ENCODE measurements around the gene NTRK3. TPM values are rescaled to one million over a fixed set of nuclear protein-coding genes. Genes with fewer than 3 reads are reported as not detected.

Gene NTRK3
- total RNA-seq, 2 experiments from 2014 or later = not detected

DNA sequence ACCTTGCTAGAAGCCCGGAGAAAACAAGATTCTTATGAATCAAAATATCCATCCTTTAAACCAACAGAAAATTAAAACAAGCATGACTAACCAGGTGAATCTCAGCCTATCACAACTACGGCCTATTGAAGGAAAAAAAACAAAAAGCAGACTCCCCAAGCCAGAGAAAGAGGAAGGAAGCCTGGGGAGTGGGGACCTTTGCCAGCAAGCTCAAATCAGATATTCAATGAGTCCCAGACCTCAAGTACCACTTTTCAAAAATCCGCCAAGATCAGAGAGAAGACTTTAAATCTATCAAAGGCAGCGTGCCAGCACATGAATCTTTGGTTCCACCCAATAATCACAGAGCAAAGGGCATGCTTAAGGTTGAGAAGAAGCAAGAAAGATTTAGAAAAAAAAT, 253.8 kb downstream of the NTRK3 start:
- TF ChIP-seq, protein P1, sequence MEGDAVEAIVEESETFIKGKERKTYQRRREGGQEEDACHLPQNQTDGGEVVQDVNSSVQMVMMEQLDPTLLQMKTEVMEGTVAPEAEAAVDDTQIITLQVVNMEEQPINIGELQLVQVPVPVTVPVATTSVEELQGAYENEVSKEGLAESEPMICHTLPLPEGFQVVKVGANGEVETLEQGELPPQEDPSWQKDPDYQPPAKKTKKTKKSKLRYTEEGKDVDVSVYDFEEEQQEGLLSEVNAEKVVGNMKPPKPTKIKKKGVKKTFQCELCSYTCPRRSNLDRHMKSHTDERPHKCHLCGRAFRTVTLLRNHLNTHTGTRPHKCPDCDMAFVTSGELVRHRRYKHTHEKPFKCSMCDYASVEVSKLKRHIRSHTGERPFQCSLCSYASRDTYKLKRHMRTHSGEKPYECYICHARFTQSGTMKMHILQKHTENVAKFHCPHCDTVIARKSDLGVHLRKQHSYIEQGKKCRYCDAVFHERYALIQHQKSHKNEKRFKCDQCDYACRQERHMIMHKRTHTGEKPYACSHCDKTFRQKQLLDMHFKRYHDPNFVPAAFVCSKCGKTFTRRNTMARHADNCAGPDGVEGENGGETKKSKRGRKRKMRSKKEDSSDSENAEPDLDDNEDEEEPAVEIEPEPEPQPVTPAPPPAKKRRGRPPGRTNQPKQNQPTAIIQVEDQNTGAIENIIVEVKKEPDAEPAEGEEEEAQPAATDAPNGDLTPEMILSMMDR (IDR thresholded peaks at IDR 0.05) = no peak
- Mint-ChIP-seq H3K9me3 (no peaks in the 10 kb centered on the region), H3K4me3 (no peak overlapping the region), H3K36me3 (ENCODE audit: low read depth) (no peaks in the 10 kb centered on the region), H3K27ac (no peak overlapping the region), H3K4me1 (ENCODE audit: low read depth) (no peaks in the 10 kb centered on the region), H3K27me3 (no peaks in the 10 kb centered on the region)
- ChIA-PET POLR2A (no interaction called here), CTCF (no interaction called here)
- ATAC-seq = no peak
- intact Hi-C loops (cut with micrococcal nuclease) = no loop called here
- no peak for DNase-seq

DNA sequence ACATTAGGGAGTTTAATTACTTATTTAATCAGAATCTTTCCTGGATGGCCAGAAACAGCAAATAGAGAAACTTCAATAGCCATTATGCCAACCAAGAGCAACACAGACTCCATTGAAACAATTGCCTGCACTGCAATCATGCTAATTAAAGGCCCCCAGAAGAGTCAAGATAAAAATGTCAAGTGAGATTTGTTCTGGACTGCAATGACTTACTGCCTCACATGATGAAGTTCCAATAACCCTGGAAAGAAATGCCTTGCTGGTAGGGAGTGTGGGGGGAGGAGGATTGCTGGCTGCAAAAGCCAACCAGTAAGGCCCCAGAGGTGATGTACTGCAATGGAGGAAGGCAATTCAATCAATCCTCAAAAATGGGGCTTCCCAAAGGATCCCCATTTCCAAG, 257.9 kb downstream of the NTRK3 start:
- Mint-ChIP-seq H3K4me1 (ENCODE audit: low read depth) (no peaks in the 10 kb centered on the region), H3K27ac (no peak overlapping the region), H3K4me3 (no peak overlapping the region), H3K9me3 (no peaks in the 10 kb centered on the region), H3K27me3 (no peaks in the 10 kb centered on the region), H3K36me3 (ENCODE audit: low read depth) (no peaks in the 10 kb centered on the region)
- no peak for ATAC-seq
- intact Hi-C loops (cut with micrococcal nuclease) = no loop called here
- TF ChIP-seq, protein P1 (IDR thresholded peaks at IDR 0.05) = no peak
- CTCF ChIA-PET = no interaction called here
- POLR2A ChIA-PET = no interaction called here
- no peak for DNase-seq

DNA sequence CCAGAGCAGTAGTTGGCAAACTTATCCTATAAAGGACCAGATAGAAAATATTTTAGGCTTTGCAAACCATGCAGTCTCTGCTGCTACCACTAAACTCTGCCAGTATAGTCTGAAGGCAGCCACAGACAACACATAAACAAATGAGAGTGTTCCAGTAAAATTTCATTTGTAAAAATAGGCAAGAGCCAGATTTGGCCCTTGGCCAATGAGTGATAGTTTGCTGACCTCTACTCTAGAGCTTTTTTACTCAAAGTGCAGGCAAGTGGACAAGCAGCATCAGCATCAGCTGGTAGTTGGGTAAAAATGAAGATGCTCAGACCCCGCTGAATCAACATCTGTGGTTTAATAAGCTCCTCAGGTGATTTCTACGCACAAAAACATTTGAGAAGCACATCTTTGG, 269.8 kb downstream of the NTRK3 start:
- POLR2A ChIA-PET = no interaction called here
- no peak for ATAC-seq
- H3K9me3 Mint-ChIP-seq = no peaks in the 10 kb centered on the region
- peaks cover 2% of the 10 kb centered on the region for H3K27me3 Mint-ChIP-seq
- H3K4me3 Mint-ChIP-seq = no peak overlapping the region
- CTCF ChIA-PET = no interaction called here
- H3K4me1 Mint-ChIP-seq (ENCODE audit: low read depth) = no peaks in the 10 kb centered on the region
- H3K27ac Mint-ChIP-seq = no peak overlapping the region
- TF ChIP-seq, protein P1 (IDR thresholded peaks at IDR 0.05) = no peak
- intact Hi-C loops (cut with micrococcal nuclease) = no loop called here
- no peak for DNase-seq
- no peaks in the 10 kb centered on the region for H3K36me3 Mint-ChIP-seq (ENCODE audit: low read depth)

DNA sequence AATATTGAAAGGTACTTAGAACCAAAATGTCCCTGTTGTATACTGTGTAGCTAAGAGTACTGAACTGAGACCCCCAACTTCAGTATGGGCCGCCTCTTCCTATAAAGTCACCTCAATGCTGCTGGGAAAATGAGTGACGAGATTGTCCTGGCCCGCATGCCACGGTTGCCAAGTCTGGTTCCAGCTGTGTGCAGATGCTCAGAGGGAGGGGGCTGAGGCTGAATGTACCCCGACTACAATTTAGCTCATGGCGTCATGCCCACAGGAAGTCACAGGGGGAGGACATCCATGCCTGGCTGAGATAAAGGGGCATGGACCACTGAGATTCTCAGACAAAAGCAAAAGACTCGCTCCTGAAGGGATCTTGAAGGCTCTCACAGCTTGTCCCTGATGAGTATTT, 271.1 kb downstream of the NTRK3 start:
- ChIA-PET CTCF (no interaction called here), POLR2A (interaction anchor here (1.2 kb wide), 1 partner anchor 60 kb away, joined by 3 read pairs; no protein-coding TSS in a partner anchor)
- DNase-seq (no peak), ATAC-seq (no peak)
- Mint-ChIP-seq H3K4me3 (no peak overlapping the region), H3K9me3 (no peaks in the 10 kb centered on the region), H3K4me1 (ENCODE audit: low read depth) (no peaks in the 10 kb centered on the region), H3K27ac (no peak overlapping the region), H3K36me3 (ENCODE audit: low read depth) (no peaks in the 10 kb centered on the region), H3K27me3 (peaks cover 2% of the 10 kb centered on the region)
- TF ChIP-seq, protein P1 (IDR thresholded peaks at IDR 0.05) = no peak
- intact Hi-C loops (cut with micrococcal nuclease) = no loop called here

DNA sequence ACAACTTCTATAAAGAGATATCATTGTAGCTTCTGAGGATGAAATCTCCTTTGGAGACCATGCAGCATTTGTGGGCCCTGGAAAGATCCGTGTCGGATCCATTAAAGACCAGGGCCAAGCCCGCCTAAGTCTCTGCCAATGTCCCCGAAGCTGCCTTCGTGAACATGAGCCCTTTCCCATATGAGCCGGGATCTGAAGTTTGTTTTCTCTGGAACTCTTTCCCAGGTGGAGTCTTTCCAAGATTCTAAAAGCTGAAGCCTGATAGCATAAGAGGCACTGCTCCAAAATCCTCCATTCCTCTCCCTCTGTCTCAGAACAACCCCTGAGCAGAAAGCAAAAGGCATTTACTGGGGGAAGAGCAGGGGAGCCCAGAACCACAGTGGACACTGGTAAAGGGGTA, 274.6 kb downstream of the NTRK3 start:
- Mint-ChIP-seq H3K27ac (no peak overlapping the region), H3K9me3 (no peaks in the 10 kb centered on the region), H3K27me3 (peaks cover 2% of the 10 kb centered on the region), H3K4me1 (ENCODE audit: low read depth) (no peaks in the 10 kb centered on the region), H3K4me3 (no peak overlapping the region), H3K36me3 (ENCODE audit: low read depth) (no peaks in the 10 kb centered on the region)
- POLR2A ChIA-PET = no interaction called here
- DNase-seq (no peak), ATAC-seq (no peak)
- CTCF ChIA-PET = no interaction called here
- intact Hi-C loops (cut with micrococcal nuclease) = no loop called here
- TF ChIP-seq, protein P1 (IDR thresholded peaks at IDR 0.05) = no peak
